Measurements from ENCODE around the gene SYCN. TPM values are rescaled to one million over a fixed set of nuclear protein-coding genes. Genes with fewer than 3 reads are reported as not detected.

SYCN gene
- total RNA-seq, 4 donors from 2014 or later: 1.3 to 6.0 TPM; not detected in 2

DNA sequence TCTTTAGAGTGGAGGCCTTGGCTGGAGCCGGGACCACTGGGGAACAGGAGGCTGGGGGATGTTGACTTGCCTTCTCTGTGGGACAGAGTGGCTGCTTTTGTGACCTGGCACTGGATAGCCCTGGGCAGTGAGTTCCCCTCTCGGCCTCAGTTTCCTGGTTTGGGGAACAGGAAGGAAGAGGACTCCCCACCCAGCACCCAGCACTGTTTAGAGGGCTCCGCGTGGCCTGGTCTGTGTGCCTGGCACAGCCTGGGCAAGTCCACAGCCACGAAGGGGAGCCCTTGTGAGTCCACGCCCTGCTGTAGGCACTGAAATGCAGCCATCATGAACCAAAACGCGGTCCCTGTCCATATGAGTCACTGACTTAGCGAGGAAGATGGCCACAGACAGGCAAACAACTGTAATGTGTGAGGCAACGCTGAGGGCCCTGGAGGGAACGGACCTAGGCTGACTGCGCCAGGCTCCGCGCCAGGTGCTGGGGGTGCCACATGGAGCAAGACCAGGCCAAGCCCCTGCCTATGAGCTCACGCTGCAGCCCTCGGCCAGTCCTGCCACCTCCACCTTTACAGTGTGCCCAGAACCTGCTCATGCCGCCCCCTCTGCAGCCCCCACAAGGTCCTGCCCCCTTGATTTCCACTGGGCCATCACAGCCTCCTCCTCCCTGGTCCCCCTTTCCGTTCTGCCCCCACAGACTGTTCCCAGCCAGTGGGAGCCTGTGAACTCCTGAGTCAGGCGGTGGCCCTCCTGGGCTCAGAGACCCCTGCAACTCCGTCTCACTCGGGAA is 43.0 kb downstream of the SYCN start:
- H3K27ac ChIP-seq: peak overlapping the region in 2 of 4 donors; percentile 2 to 73
- no peak overlapping the region for H3K4me3 ChIP-seq
- no peaks in the 10 kb centered on the region for H3K9me3 ChIP-seq
- TF ChIP-seq EP300 (IDR thresholded peaks at IDR 0.05): no peak
- TF ChIP-seq, protein P1, sequence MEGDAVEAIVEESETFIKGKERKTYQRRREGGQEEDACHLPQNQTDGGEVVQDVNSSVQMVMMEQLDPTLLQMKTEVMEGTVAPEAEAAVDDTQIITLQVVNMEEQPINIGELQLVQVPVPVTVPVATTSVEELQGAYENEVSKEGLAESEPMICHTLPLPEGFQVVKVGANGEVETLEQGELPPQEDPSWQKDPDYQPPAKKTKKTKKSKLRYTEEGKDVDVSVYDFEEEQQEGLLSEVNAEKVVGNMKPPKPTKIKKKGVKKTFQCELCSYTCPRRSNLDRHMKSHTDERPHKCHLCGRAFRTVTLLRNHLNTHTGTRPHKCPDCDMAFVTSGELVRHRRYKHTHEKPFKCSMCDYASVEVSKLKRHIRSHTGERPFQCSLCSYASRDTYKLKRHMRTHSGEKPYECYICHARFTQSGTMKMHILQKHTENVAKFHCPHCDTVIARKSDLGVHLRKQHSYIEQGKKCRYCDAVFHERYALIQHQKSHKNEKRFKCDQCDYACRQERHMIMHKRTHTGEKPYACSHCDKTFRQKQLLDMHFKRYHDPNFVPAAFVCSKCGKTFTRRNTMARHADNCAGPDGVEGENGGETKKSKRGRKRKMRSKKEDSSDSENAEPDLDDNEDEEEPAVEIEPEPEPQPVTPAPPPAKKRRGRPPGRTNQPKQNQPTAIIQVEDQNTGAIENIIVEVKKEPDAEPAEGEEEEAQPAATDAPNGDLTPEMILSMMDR (IDR thresholded peaks at IDR 0.05): no peak
- no peak for TF ChIP-seq POLR2A (IDR thresholded peaks at IDR 0.05)
- 82 to 84% methylated on average over 15 to 17 of the region's 21 CpGs for WGBS, 2 donors
- no peaks in the 10 kb centered on the region for H3K27me3 ChIP-seq
- H3K4me1 ChIP-seq: peaks cover 0 to 81% (median 26%) of the 10 kb centered on the region in 4 donors
- DNase-seq (ENCODE audit: low spot score in 2 of 2): no peak
- peaks cover 0 to 7% (median 0%) of the 10 kb centered on the region in 3 donors for H3K36me3 ChIP-seq

DNA sequence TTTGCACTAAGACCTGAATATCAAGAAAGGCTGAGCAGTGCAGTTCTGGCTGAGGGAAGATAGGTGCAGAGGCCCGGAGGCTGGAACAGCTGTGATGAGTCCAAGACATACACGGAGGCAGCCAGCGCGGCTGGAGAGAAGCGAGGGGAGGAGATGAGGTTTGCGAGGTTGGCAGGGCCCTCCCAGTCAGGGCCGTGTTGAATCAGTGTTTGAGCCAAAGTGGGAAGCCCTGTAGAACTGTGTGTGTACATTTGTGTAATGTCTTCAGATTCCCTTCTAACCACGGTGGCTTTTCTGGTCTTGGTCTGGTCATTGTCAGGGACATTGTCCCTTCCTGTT is 43.6 kb downstream of the SYCN start:
- WGBS, 2 donors: 41 to 56% methylated on average over 8 of the region's 8 CpGs
- Histone ChIP-seq H3K36me3 (peaks cover 0 to 7% (median 0%) of the 10 kb centered on the region in 3 donors), H3K4me3 (no peak overlapping the region), H3K27ac (peak overlapping the region in 2 of 4 donors; percentile 2 to 73), H3K4me1 (peaks cover 0 to 81% (median 30%) of the 10 kb centered on the region in 4 donors), H3K27me3 (no peaks in the 10 kb centered on the region), H3K9me3 (no peaks in the 10 kb centered on the region)
- TF ChIP-seq, protein P1 (IDR thresholded peaks at IDR 0.05): no peak
- TF ChIP-seq POLR2A (IDR thresholded peaks at IDR 0.05): no peak
- TF ChIP-seq EP300 (IDR thresholded peaks at IDR 0.05): no peak
- peak; percentile 42 to 58 for DNase-seq (ENCODE audit: low spot score in 2 of 2)

DNA sequence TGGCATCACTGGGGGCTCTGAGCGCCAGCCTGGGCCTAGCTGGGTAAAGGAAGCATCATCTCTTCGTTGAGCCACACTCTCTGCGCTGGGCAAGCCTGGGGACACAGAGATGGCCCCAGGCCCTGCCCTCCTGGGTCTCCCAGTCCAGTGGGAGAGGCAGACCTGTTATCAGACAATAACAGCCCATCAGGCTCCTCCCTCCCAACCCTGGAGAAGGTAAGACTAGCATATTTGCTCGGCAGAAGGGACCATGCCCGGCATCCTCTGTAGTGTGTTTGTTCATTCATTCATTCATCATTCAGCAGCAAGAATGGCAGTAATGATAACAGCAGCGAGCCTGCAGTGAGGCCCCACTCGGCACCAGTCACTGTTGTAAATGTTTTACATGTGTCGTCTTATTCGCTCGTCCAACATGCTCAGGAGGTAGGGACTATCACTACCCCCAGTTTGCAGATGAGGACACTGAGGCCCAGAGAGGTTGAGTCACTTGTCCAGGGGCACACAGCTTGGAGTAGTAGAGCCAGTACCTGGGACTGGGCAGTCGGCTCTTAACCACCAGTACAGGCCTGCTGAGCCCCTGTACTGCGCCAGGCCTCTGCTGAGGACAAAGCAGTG is 45.3 kb downstream of the SYCN start:
- H3K27me3 ChIP-seq: no peaks in the 10 kb centered on the region
- peaks cover 0 to 91% (median 34%) of the 10 kb centered on the region in 4 donors for H3K4me1 ChIP-seq
- TF ChIP-seq EP300 (IDR thresholded peaks at IDR 0.05) (no peak), POLR2A (IDR thresholded peaks at IDR 0.05) (no peak)
- TF ChIP-seq, protein P1 (IDR thresholded peaks at IDR 0.05): no peak
- no peaks in the 10 kb centered on the region for H3K9me3 ChIP-seq
- no peak for DNase-seq (ENCODE audit: low spot score in 2 of 2)
- H3K36me3 ChIP-seq: peaks cover 0 to 7% (median 0%) of the 10 kb centered on the region in 3 donors
- no peak overlapping the region for H3K27ac ChIP-seq
- 76% methylated on average over 12 of the region's 12 CpGs for WGBS, 2 donors
- no peak overlapping the region for H3K4me3 ChIP-seq

DNA sequence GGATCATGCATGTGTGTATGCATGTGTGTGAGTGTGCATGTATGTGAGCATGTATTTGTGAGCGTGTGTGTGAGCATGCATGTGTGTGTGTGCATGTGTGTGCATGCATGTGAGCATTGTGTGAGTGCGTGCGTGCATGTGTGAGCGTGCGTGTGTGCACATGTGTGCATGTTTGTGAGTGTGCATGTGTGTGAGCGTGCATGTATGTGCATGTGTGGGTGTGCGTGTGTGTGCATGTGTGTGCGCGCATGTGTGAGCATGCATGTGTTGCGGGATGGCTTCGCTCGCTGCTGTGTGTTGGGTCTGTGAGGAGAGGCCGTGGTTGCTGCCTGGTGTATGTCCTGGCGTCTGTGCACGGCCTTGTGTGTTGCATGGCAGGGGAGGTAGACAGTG is 46.1 kb downstream of the SYCN start:
- Histone ChIP-seq H3K36me3 (peaks cover 0 to 7% (median 0%) of the 10 kb centered on the region in 3 donors), H3K27me3 (no peaks in the 10 kb centered on the region), H3K4me1 (peaks cover 0 to 88% (median 34%) of the 10 kb centered on the region in 4 donors), H3K9me3 (no peaks in the 10 kb centered on the region), H3K27ac (no peak overlapping the region), H3K4me3 (no peak overlapping the region)
- TF ChIP-seq EP300 (IDR thresholded peaks at IDR 0.05) (no peak), POLR2A (IDR thresholded peaks at IDR 0.05) (no peak)
- TF ChIP-seq, protein P1 (IDR thresholded peaks at IDR 0.05): no peak
- WGBS, 2 donors: 86 to 90% methylated on average over 15 of the region's 15 CpGs
- DNase-seq (ENCODE audit: low spot score in 2 of 2): no peak

All from tibial nerve (tissue), 4 donors.